HG03571 (cell line): ENCODE data around the gene NGLY1.

Source experiments
- ATAC-seq: cut with Tn5 transposase; IDR thresholded peaks from one replicate; pipeline ENCODE4 v1.9.1; 2021; ENCODE audit not compliant: unreplicated experiment

The NGLY1 gene

DNA sequence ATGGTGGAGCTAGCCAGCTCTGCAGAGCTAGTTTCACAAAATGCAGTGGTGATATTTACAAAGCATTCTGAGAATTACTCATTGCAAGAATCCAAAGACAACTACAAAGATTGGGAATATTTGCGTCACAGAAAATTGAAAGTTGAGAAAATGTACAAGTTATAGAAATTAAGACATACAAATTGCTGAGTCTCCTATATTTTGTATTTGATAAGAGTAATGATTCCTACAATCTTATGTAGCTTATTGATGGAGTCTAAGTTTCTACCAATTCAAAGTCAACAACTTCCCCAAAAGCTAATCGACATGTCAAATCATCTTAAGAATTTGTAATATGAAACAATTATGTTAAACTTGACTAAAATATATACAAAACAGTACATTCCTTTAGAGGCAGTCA is 72.2 kb downstream of the NGLY1 start:
- ATAC-seq: no peak

DNA sequence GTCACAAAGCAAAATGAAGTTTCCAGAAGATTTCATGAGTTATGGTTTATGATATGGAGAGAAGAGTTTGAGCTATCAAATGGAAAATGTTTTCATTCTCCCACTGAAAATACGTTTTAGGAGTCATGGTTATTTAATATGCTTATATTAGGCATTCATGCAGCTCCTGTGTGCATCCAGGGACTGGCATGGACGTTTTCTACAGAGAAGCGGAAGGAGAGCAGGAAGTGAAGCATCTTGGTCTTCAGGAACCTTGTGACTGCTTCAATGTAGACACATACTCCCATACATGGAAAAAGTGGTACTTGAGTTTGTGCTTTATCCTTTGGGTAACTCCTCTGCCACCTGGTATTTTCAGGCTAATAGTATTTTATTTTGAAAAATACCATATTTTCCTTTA is 75.2 kb downstream of the NGLY1 start:
- ATAC-seq: no peak

DNA sequence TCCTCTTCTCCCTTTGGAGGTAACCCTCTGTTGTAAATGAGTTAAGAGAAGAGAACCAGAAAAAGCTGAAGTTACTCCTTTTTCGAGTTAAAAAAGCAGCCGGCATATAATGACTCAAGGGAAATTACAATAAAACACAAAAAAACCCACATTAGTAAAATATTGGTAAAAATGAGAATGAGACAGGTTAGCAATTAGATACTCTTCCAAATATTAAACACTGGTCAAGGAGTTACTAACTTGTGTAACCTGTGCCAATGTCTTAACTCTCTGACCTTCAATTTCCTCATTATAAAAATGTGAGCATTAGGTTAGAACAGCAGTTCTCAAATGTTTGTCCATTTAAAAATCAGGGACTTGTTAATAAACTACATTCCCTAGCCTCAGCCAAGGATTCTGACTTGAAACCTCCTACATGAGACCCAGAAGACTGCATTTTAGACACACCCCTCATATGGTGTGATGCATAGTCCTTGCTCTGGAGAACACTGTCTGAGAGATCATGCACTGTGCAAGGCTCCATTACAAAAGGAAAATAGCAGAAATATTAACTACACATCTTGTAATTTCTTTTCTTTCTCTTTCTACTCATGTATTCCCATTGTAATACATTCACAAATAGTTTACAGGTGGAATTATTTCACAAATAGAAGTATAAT is 75.8 kb downstream of the NGLY1 start:
- ATAC-seq: no peak

DNA sequence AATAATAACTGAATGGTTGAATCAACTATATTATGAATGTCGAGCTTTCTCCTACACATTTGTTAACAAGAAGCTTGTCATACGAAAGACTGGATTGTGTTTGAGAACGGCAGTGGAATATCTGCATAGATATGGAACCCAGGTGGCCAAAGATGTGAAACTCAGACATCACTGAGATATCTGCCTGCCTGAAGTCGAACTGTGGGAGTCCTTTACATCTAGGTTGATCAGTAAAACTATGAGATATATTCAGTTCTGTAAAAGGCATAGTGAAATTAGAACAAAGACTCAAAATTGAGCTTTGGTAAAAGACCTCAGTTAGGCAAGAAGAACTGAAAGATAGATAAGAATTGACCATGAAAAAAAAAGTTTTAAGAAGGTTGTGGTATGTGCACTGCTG is 77.0 kb downstream of the NGLY1 start:
- no peak for ATAC-seq

DNA sequence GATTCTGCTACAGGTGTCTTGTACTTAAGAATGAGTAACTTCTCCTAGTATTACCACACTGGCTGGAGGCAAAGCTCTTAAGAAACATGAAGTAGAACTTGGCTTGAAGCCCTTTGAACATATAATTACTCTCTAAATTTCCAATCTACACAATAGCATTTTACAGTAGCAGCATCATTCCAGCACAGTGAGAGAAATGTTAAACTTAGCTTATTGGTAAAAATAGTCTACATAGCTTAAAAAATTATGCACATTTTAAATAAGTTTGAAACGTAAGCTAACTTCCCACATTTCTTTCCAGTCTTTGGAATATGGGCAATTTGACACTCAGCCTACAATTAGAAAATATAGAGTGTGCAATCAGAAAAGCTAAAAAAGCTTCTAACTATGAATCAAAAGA is 85.7 kb downstream of the NGLY1 start:
- ATAC-seq: no peak

DNA sequence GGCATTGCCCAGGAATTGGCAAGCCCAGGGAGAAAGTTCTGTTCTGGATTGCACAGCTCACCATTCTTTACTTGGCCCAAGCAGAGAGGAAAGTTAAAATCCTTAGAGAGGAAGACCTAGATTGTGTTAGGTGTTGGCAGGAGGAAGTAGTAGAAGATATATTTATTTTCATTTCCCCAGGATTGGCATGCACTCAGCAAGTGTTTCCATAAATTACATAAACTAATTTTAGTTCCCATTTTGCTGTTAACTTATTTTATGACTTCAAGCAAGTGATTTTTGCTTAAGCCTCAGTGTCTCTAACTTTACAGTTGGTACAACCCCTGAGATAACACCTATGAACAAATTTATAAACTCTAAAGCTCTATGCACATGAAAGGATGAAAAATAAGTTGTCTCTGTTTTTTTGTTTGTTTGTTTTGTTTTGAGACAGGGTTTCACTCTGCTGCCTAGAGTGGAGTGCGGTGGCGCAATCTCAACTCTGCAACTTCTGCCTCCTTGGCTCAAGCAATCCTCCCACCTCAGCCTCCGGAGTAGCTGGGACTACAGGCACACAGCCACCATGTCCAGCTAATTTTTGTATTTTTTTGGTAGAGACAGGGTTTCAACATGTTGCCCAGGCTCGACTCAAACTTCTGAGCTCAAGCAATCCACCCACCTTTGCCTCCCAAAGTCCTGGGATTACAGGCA is 87.4 kb downstream of the NGLY1 start:
- ATAC-seq: no peak

DNA sequence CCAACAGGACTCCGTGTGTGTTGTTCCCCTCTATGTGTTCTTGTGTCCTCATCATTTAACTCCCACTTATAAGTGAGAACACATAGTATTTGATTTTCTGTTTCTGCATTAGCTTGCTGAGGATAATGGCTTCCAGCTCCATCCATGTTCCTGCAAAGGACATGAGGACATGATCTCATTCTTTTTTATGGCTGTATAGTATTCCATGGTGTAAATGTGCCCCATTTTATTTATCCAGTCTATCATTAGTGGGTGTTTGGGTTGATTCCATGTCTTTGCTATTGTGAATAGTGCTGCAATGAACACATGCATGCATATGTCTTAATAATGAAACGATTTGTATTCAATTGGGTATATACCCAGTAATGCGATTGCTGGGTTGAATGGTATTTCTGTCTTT is 90.0 kb downstream of the NGLY1 start:
- no peak for ATAC-seq

DNA sequence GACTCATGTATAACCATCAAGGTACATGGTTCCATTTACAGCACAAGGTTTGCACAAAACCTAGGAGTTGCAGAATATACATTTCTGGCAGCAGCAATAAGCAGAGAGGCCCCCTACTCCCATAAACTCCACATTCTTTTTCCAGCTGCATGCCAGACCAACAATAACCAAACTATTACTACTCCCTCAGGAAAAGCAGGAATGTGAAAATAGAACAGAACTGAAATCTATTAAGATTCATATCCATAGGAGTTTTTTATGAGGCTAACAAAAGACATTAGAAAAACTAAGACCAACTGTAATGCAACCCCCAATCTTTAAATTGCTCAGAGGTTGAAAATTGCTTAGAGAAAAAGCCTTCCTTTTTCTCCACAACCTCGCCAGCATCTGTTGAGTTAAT is 90.9 kb downstream of the NGLY1 start:
- ATAC-seq: no peak

DNA sequence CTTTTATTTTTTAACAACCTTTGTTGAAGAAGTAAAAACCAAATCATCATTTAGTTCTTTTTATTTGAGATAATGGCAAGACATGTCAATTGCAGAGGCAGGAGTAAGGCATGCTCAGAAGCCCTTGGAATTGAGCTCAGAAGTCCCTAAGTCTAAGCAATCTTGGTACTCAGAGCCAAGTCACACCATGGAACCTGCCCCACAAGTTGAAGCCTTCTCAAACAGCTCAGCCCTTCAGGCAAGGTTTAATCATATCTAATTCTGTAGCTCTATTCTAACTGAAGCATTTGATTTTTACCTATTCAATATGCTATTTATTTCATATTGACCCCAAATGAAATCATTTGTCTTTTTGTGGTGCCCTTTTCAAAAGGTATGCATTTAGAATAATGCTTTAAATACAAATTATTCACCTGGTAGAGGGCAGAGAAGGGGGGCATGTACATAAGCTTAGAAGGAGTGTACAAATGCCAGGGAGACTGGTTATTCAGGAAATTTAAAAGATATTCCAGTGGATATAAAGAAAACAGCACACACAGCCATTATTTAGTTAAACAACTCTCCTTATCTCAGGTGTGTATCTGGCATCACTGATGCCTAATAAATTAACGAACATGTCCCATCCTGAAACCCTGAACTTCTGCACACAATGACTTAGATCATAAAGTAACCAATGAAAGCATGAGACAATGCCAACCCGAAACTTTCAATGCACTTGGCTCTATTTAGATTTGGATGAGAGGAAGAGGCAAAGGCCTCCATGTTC is 92.3 kb downstream of the NGLY1 start:
- ATAC-seq: no peak

DNA sequence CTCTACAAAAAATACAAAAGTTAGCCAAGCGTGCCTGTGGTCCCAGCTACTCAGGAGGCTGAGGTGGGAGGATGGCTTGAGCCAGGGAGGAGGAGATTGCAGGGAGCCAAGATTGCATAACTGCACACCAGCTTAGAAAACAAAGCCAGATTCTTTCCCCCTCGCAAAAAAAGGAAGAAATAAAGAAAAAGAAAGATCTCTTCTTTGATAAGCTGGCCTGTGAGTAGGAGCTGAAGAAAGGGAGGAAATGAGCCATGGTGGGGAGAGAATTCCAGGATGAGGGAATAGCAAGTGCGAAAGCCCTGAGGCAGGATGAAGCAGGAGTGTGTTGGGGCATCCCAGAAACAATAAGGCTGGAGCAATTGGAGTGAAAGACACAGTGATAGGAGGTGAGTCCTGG is 94.0 kb downstream of the NGLY1 start:
- ATAC-seq: no peak

DNA sequence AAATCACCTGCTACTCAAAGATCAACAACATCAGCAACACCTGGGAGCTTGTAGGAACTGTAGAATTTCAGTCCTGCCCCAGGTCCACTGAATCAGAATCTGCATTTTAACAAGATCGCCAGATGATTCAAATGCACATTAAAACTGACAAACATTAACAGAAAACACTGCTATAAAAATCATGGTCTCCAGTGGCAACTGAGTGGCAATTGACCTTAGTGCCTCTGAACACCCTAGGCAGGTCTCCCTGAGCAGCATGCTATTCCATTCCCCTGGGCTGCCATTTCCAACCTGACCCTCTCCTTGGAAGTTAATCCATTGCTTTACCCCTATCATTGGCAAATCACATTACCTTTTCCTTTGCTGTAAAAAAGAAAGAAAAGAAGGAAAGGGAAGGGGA is 95.5 kb downstream of the NGLY1 start:
- ATAC-seq: no peak

DNA sequence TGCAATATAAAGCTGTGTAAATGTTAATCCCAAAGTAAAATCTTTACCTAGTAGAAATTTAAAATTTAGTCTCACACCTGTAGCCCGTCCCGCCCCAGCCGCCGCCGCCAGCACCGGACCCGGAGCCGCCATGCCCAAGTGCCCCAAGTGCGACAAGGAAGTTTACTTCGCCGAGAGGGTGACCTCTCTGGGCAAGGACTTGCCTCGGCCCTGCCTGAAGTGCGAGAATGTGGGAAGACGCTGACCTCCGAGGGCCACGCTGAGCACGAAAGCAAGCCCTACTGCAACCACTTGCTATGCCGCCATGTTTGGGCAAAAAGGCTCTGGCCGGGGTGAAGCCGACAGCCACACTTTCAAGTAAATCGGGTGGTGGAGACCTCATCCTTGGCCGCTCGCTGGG is 96.5 kb downstream of the NGLY1 start:
- no peak for ATAC-seq

DNA sequence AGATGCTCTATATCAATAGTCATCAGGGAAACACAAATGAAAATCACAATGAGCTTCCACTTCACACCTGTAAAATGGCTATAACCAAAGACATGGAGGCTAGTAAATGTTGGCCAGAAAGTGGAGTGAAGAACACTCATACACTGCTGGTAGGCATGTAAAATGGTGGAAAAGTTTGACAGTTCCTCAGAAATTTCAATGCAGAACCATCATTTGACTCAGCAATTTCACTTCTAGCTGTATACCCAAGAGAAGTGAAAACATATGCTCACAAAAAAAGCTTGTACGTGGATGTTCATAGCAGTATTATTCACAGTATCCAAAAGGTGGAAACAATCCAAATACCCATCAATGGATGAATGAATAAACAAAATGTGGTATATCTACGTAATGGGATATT is 99.4 kb downstream of the NGLY1 start:
- ATAC-seq: no peak

DNA sequence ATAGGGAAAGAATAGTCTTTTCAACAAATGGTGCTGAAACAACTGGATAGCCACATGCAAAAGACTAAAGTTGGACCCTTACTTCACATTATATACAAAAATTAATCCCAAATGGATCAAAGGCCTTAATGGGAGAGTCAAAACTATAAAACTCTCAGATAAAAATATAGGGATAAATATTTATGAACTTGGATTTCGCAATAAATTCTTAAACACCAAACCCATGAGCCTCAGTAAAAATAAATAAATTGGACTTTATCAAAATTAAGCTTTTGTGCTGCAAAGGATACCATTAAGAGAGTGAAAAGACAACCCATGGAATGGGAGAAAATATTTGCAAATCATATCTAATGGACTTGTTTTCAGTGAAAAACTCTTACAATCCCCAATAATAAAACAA is 99.8 kb downstream of the NGLY1 start:
- ATAC-seq: no peak

DNA sequence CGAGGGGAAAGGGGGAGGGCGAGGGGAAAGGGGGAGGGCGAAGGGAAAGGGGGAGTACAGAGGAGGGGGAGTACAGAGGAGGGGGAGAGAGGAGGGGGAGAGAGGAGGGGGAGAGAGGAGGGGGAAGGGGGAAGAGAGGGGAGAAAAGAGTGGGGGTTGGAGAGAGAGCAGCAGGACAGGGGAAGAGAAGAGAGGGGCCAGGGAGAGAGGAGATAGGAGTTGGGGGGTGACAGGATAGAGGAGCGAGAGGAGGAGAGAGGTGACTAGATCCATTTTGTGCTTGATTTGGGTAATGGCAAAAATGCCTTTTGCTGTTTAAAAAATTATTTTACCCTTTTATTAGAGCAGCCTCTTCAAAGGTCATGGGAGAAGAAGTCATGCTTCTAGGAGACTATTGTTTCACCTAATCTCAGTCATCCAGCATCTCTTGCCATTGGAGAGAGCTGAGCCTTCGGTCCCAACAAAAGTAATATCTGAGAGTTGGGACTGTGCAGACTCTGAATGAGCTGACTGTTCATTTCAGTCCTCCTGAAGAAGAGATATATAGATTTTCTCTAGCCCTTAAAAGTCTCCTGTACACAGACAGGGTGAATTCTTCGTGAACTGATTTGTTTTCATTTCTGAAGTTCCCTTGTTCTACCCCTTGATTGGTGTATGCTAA is 103.5 kb downstream of the NGLY1 start:
- no peak for ATAC-seq

DNA sequence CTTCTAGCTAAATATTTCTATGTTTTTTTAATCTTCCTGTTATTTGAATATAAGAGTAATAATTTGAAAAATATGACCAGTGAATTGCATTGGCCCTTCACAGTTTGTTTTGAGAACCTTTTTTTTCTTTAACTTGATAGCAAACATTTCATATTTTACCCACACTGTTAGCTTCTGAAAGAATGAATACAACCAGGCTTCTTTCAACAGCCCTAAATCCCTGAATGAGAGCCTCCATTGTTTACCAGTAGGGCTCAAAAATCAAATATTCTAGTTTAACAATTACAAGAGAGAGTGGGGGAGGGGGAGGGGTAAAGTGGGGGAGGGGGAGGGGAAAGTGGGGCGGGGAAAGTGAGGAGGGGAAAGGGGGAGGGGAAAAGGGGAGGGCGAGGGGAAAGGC is 104.1 kb downstream of the NGLY1 start:
- ATAC-seq: no peak

DNA sequence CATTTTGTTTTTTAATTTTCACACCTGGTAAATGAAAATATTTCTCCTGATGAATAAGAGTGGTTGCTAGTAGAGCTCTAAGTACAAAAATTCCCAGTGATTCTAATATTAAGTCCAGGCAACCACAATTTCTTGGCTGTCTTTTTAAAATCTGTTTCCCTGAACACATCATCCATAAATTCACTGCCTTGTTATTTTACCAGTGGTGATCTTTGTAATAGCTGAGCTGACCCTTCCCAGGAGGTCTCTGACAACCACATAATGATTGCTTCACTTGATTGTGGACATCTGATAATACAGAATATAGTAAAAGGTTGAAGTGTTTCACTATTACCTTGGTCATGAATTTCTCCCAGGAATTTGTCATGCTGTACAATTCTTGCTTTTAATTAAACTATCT is 104.7 kb downstream of the NGLY1 start:
- no peak for ATAC-seq

DNA sequence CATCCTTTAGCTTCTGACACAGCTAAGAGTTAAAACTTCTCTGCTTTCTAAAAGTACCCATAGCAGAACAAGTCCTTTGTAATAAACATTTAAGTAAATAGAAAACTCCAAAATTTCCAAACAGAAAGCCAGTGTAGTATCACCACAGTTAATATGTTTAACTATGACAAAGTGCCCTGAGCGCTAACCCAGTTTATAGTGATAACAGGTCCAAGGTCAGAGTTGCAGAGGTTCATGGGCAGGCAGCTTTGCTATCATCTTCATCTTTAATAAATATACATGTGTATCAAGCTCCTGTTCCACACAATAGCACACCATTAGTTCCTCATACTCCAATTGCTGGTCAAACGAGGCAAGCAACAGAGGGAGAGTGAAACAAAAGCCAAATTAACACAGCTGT is 106.1 kb downstream of the NGLY1 start:
- ATAC-seq: no peak

DNA sequence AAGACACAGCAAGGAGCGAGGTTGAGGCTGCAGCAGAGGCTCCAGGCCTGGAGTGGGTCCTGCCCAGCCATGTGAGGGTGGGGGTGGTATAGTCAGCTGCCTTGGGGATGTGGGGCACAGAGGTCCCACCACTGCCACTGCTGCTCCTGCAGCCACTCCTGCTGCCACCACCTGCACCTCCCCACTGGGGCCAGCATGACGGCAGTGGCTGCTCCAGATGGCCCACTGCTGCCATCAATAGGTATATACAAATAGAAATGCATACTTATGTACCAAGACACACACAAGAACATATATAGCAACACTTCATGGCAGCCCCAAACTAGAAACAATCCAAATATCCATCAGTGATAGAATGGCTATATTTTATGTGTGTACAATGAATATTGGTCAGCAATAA is 108.6 kb downstream of the NGLY1 start:
- no peak for ATAC-seq

DNA sequence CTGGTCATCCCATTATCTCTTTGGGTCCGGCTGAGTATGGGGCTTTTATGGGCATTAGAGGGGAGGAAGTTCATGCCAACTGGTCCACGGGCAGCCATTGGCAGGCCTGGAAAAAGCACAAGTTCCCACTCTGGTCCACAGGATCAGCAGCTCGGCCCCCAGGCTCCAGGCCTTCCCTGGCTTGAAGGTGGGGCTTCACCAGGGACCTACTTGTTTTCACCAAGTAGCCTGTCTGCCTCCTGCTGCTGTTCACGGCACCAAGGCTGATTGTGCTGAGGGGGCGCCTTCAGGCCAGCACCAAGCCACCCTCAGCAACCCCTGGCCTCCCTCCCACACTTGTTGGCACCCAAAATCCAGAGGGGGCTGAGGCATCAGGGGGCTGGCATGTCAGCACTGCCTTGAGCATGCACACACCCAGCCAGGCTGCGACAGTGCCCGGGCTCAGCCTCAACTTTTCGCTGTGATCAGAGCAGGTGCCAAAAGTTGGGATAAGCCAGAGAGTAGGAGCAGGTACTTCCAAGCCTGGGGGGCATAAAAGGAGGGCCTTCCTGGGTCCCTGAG is 109.4 kb downstream of the NGLY1 start:
- no peak for ATAC-seq
